Measurements from ENCODE around the gene AEBP2.

Gene AEBP2

GRCh38 chr12:19482551-19483109 lies 43.3 kb downstream of the AEBP2 start:
- Histone ChIP-seq H3K4me1 (ENCODE audit: control insufficient read depth in 1 of 2, insufficient read depth in 2 of 2, low read length in 2 of 2) (peaks cover 0 to 3% of the 10 kb centered on the region in 2 donors), H3K4me3 (ENCODE audit: low read depth in 1 of 2, low read length in 2 of 2) (no peak overlapping the region), H3K36me3 (ENCODE audit: control insufficient read depth in 1 of 2, insufficient read depth in 2 of 2, low read length in 2 of 2) (peaks cover 0 to 22% of the 10 kb centered on the region in 2 donors), H3K27ac (ENCODE audit: low read length) (no peak overlapping the region), H3K27me3 (ENCODE audit: low read depth, low read length) (no peaks in the 10 kb centered on the region), H3K9me3 (ENCODE audit: control insufficient read depth in 1 of 2, low read length in 2 of 2) (peaks cover 0 to 13% of the 10 kb centered on the region in 2 donors)

- Histone ChIP-seq H3K27ac (ENCODE audit: low read length) (no peak overlapping the region), H3K9me3 (ENCODE audit: control insufficient read depth in 1 of 2, low read length in 2 of 2) (peaks cover 0 to 13% of the 10 kb centered on the region in 2 donors), H3K27me3 (ENCODE audit: low read depth, low read length) (no peaks in the 10 kb centered on the region), H3K36me3 (ENCODE audit: control insufficient read depth in 1 of 2, insufficient read depth in 2 of 2, low read length in 2 of 2) (peaks cover 0 to 22% of the 10 kb centered on the region in 2 donors), H3K4me1 (ENCODE audit: control insufficient read depth in 1 of 2, insufficient read depth in 2 of 2, low read length in 2 of 2) (peaks cover 0 to 3% of the 10 kb centered on the region in 2 donors), H3K4me3 (ENCODE audit: low read depth in 1 of 2, low read length in 2 of 2) (no peak overlapping the region)
These were observed 44.4 kb downstream of the AEBP2 start for GRCh38 chr12:19483727-19484126.

- Histone ChIP-seq H3K4me3 (ENCODE audit: low read depth in 1 of 2, low read length in 2 of 2) (no peak overlapping the region), H3K27me3 (ENCODE audit: low read depth, low read length) (no peaks in the 10 kb centered on the region), H3K36me3 (ENCODE audit: control insufficient read depth in 1 of 2, insufficient read depth in 2 of 2, low read length in 2 of 2) (peaks cover 0 to 12% of the 10 kb centered on the region in 2 donors), H3K27ac (ENCODE audit: low read length) (no peak overlapping the region), H3K9me3 (ENCODE audit: control insufficient read depth in 1 of 2, low read length in 2 of 2) (peaks cover 0 to 9% of the 10 kb centered on the region in 2 donors), H3K4me1 (ENCODE audit: control insufficient read depth in 1 of 2, insufficient read depth in 2 of 2, low read length in 2 of 2) (peaks cover 0 to 3% of the 10 kb centered on the region in 2 donors)
These were observed 45.4 kb downstream of the AEBP2 start for GRCh38 chr12:19484738-19485137.

GRCh38 chr12:19485240-19485639 lies 45.9 kb downstream of the AEBP2 start:
- H3K27me3 ChIP-seq (ENCODE audit: low read depth, low read length), result no peaks in the 10 kb centered on the region
- H3K9me3 ChIP-seq (ENCODE audit: control insufficient read depth in 1 of 2, low read length in 2 of 2), result peaks cover 0 to 5% of the 10 kb centered on the region in 2 donors
- peaks cover 0 to 3% of the 10 kb centered on the region in 2 donors for H3K4me1 ChIP-seq (ENCODE audit: control insufficient read depth in 1 of 2, insufficient read depth in 2 of 2, low read length in 2 of 2)
- peaks cover 0 to 8% of the 10 kb centered on the region in 2 donors for H3K36me3 ChIP-seq (ENCODE audit: control insufficient read depth in 1 of 2, insufficient read depth in 2 of 2, low read length in 2 of 2)
- no peak overlapping the region for H3K4me3 ChIP-seq (ENCODE audit: low read depth in 1 of 2, low read length in 2 of 2)
- no peak overlapping the region for H3K27ac ChIP-seq (ENCODE audit: low read length)

- peaks cover 4 to 7% of the 10 kb centered on the region in 2 donors for H3K36me3 ChIP-seq (ENCODE audit: control insufficient read depth in 1 of 2, insufficient read depth in 2 of 2, low read length in 2 of 2)
- H3K27ac ChIP-seq (ENCODE audit: low read length), result no peak overlapping the region
- no peaks in the 10 kb centered on the region for H3K9me3 ChIP-seq (ENCODE audit: control insufficient read depth in 1 of 2, low read length in 2 of 2)
- no peaks in the 10 kb centered on the region for H3K27me3 ChIP-seq (ENCODE audit: low read depth, low read length)
- H3K4me1 ChIP-seq (ENCODE audit: control insufficient read depth in 1 of 2, insufficient read depth in 2 of 2, low read length in 2 of 2), result no peaks in the 10 kb centered on the region
- no peak overlapping the region for H3K4me3 ChIP-seq (ENCODE audit: low read depth in 1 of 2, low read length in 2 of 2)
These were observed 49.9 kb downstream of the AEBP2 start for GRCh38 chr12:19489168-19489567.

GRCh38 chr12:19490908-19491307 lies 51.6 kb downstream of the AEBP2 start:
- Histone ChIP-seq H3K36me3 (ENCODE audit: control insufficient read depth in 1 of 2, insufficient read depth in 2 of 2, low read length in 2 of 2) (peaks cover 9 to 17% of the 10 kb centered on the region in 2 donors), H3K4me3 (ENCODE audit: low read depth in 1 of 2, low read length in 2 of 2) (no peak overlapping the region), H3K9me3 (ENCODE audit: control insufficient read depth in 1 of 2, low read length in 2 of 2) (no peaks in the 10 kb centered on the region), H3K27me3 (ENCODE audit: low read depth, low read length) (no peaks in the 10 kb centered on the region), H3K27ac (ENCODE audit: low read length) (no peak overlapping the region), H3K4me1 (ENCODE audit: control insufficient read depth in 1 of 2, insufficient read depth in 2 of 2, low read length in 2 of 2) (no peaks in the 10 kb centered on the region)

- H3K4me3 ChIP-seq (ENCODE audit: low read depth in 1 of 2, low read length in 2 of 2), result no peak overlapping the region
- H3K27ac ChIP-seq (ENCODE audit: low read length), result no peak overlapping the region
- no peaks in the 10 kb centered on the region for H3K9me3 ChIP-seq (ENCODE audit: control insufficient read depth in 1 of 2, low read length in 2 of 2)
- H3K36me3 ChIP-seq (ENCODE audit: control insufficient read depth in 1 of 2, insufficient read depth in 2 of 2, low read length in 2 of 2), result peaks cover 11 to 12% of the 10 kb centered on the region in 2 donors
- no peaks in the 10 kb centered on the region for H3K27me3 ChIP-seq (ENCODE audit: low read depth, low read length)
- H3K4me1 ChIP-seq (ENCODE audit: control insufficient read depth in 1 of 2, insufficient read depth in 2 of 2, low read length in 2 of 2), result no peaks in the 10 kb centered on the region
These were observed 52.6 kb downstream of the AEBP2 start for GRCh38 chr12:19491863-19492262.

- H3K27me3 ChIP-seq (ENCODE audit: low read depth, low read length), result no peaks in the 10 kb centered on the region
- H3K4me3 ChIP-seq (ENCODE audit: low read depth in 1 of 2, low read length in 2 of 2), result no peak overlapping the region
- peaks cover 12 to 18% of the 10 kb centered on the region in 2 donors for H3K36me3 ChIP-seq (ENCODE audit: control insufficient read depth in 1 of 2, insufficient read depth in 2 of 2, low read length in 2 of 2)
- H3K4me1 ChIP-seq (ENCODE audit: control insufficient read depth in 1 of 2, insufficient read depth in 2 of 2, low read length in 2 of 2), result no peaks in the 10 kb centered on the region
- H3K9me3 ChIP-seq (ENCODE audit: control insufficient read depth in 1 of 2, low read length in 2 of 2), result no peaks in the 10 kb centered on the region
- H3K27ac ChIP-seq (ENCODE audit: low read length), result no peak overlapping the region
These were observed 57.1 kb downstream of the AEBP2 start for GRCh38 chr12:19496219-19496878.

GRCh38 chr12:19498099-19498498 lies 58.8 kb downstream of the AEBP2 start:
- H3K4me1 ChIP-seq (ENCODE audit: control insufficient read depth in 1 of 2, insufficient read depth in 2 of 2, low read length in 2 of 2), result no peaks in the 10 kb centered on the region
- H3K27me3 ChIP-seq (ENCODE audit: low read depth, low read length), result no peaks in the 10 kb centered on the region
- no peak overlapping the region for H3K27ac ChIP-seq (ENCODE audit: low read length)
- H3K9me3 ChIP-seq (ENCODE audit: control insufficient read depth in 1 of 2, low read length in 2 of 2), result no peaks in the 10 kb centered on the region
- H3K4me3 ChIP-seq (ENCODE audit: low read depth in 1 of 2, low read length in 2 of 2), result no peak overlapping the region
- peaks cover 12 to 18% of the 10 kb centered on the region in 2 donors for H3K36me3 ChIP-seq (ENCODE audit: control insufficient read depth in 1 of 2, insufficient read depth in 2 of 2, low read length in 2 of 2)

- H3K36me3 ChIP-seq (ENCODE audit: control insufficient read depth in 1 of 2, insufficient read depth in 2 of 2, low read length in 2 of 2), result peaks cover 10 to 18% of the 10 kb centered on the region in 2 donors
- H3K4me3 ChIP-seq (ENCODE audit: low read depth in 1 of 2, low read length in 2 of 2), result no peak overlapping the region
- no peak overlapping the region for H3K27ac ChIP-seq (ENCODE audit: low read length)
- H3K27me3 ChIP-seq (ENCODE audit: low read depth, low read length), result no peaks in the 10 kb centered on the region
- H3K9me3 ChIP-seq (ENCODE audit: control insufficient read depth in 1 of 2, low read length in 2 of 2), result no peaks in the 10 kb centered on the region
- H3K4me1 ChIP-seq (ENCODE audit: control insufficient read depth in 1 of 2, insufficient read depth in 2 of 2, low read length in 2 of 2), result no peaks in the 10 kb centered on the region
These were observed 59.7 kb downstream of the AEBP2 start for GRCh38 chr12:19499030-19499429.

GRCh38 chr12:19506497-19506896 lies 67.2 kb downstream of the AEBP2 start:
- peaks cover 0 to 13% of the 10 kb centered on the region in 2 donors for H3K4me1 ChIP-seq (ENCODE audit: control insufficient read depth in 1 of 2, insufficient read depth in 2 of 2, low read length in 2 of 2)
- H3K9me3 ChIP-seq (ENCODE audit: control insufficient read depth in 1 of 2, low read length in 2 of 2), result no peaks in the 10 kb centered on the region
- peaks cover 0 to 5% of the 10 kb centered on the region in 2 donors for H3K36me3 ChIP-seq (ENCODE audit: control insufficient read depth in 1 of 2, insufficient read depth in 2 of 2, low read length in 2 of 2)
- H3K27me3 ChIP-seq (ENCODE audit: low read depth, low read length), result no peaks in the 10 kb centered on the region
- H3K27ac ChIP-seq (ENCODE audit: low read length), result no peak overlapping the region
- H3K4me3 ChIP-seq (ENCODE audit: low read depth in 1 of 2, low read length in 2 of 2), result no peak overlapping the region

All from muscle layer of duodenum (tissue), 2 donors.